K562 (cell line): Measurements from ENCODE around the gene DCAF5. TPM values are rescaled to one million over a fixed set of nuclear protein-coding genes. Genes with fewer than 3 reads are reported as not detected.

Experiments
- CBFA2T2 ChIP-seq: fragments of 450-650 bp; conservative IDR thresholded peaks from 2 replicates; pipeline ENCODE4 v1.6.1; 2017; ENCODE audit warnings: mild to moderate bottlenecking
- CHD1 ChIP-seq: fragments of 200-600 bp; sonication (generic); IDR thresholded peaks from one replicate; pipeline ENCODE4 v1.6.1; 2012; ENCODE audit warnings: mild to moderate bottlenecking, moderate library complexity, low read length, inconsistent platforms
- CTBP1 ChIP-seq: fragments of 450-650 bp; IDR thresholded peaks from 2 replicates; pipeline ENCODE4 v1.6.1; 2016; ENCODE audit warnings: borderline replicate concordance
- ELF4 ChIP-seq: fragments of 450-650 bp; formaldehyde crosslinking; IDR thresholded peaks from 2 replicates; pipeline ENCODE4 v1.4.0; 2022; ENCODE audit warnings: missing genetic modification characterization
- ESRRB ChIP-seq: fragments of 250-450 bp; sonication (Bioruptor Pico); IDR thresholded peaks from 2 replicates; pipeline ENCODE4 v1.5.0; 2020; ENCODE audit warnings: mild to moderate bottlenecking, moderate library complexity, borderline replicate concordance
- GTF2A2 ChIP-seq: IDR thresholded peaks from 2 replicates; pipeline ENCODE4 v1.6.1; 2016; ENCODE audit warnings: mild to moderate bottlenecking, missing genetic modification characterization, missing compliant biosample characterization
- HNRNPLL ChIP-seq: fragments of 200-400 bp; formaldehyde crosslinking; IDR thresholded peaks from 2 replicates; pipeline ENCODE4 v1.6.1; 2017; ENCODE audit warnings: low read length, low read depth, mild to moderate bottlenecking; ENCODE audit not compliant: poor library complexity, severe bottlenecking
- MEF2A ChIP-seq: IDR thresholded peaks from 2 replicates; pipeline ENCODE4 v1.6.1; 2011; ENCODE audit warnings: low read depth, mild to moderate bottlenecking, low read length, moderate library complexity; ENCODE audit not compliant: control insufficient read depth
- POLR2B ChIP-seq: fragments of 450-650 bp; IDR thresholded peaks from 2 replicates; pipeline ENCODE4 v1.6.1; 2018; ENCODE audit warnings: low read depth; ENCODE audit not compliant: partially characterized antibody
- SAFB ChIP-seq: fragments of 200-400 bp; formaldehyde crosslinking; IDR thresholded peaks from 2 replicates; pipeline ENCODE4 v1.6.1; 2017; ENCODE audit warnings: low read depth, low read length, borderline replicate concordance
- TAF1 ChIP-seq: IDR thresholded peaks from 2 replicates; pipeline ENCODE4 v1.6.1; 2011; ENCODE audit warnings: mild to moderate bottlenecking, low read length, moderate library complexity; ENCODE audit not compliant: insufficient read depth, control insufficient read depth, severe bottlenecking; ENCODE audit errors: extremely low read depth
- TAL1 ChIP-seq: fragments of 450-650 bp; IDR thresholded peaks from 2 replicates; pipeline ENCODE4 v1.6.1; 2016; ENCODE audit warnings: mild to moderate bottlenecking
- ZNF24 ChIP-seq: fragments of 450-650 bp; IDR thresholded peaks from 2 replicates; pipeline ENCODE4 v1.6.1; 2016
- ZNF551 ChIP-seq: fragments of 250-450 bp; sonication (Bioruptor Pico); IDR thresholded peaks from 2 replicates; pipeline ENCODE4 v1.5.0; 2021; ENCODE audit warnings: mild to moderate bottlenecking, moderate library complexity
- ZNF778 ChIP-seq: fragments of 450-650 bp; formaldehyde crosslinking; IDR thresholded peaks from 2 replicates; pipeline ENCODE4 v1.4.0; 2020; ENCODE audit warnings: mild to moderate bottlenecking, moderate library complexity
- polyA plus RNA-seq, 8 experiments: library from polyadenylated mRNA; depleted of rRNA in 4 of 8; stranded (reverse) in 5 of 8; unstranded in 3 of 8; fragments of >200 nt; fragmentation: Nextera tagmentation in 2 of 8; fragmentation: Illumina TruSeq in 1 of 8; extraction: Ambion mirVana in 2 of 8; extraction: Trizol in 1 of 8; gene quantifications; 2 replicates each; pipeline versions ENCODE4 v1.2.1 to v1.2.3, GENCODE V29; 2011 to 2014; ENCODE audit warnings: inconsistent platforms in 1 of 8, missing spikeins in 1 of 8
- total RNA-seq, 7 experiments: library from RNA; depleted of rRNA in 6 of 7; stranded (reverse); fragments of >200 nt in 6 of 7; fragmentation: Illumina TruSeq in 2 of 7; extraction: Trizol in 2 of 7; gene quantifications; 2 replicates each; pipeline versions ENCODE4 v1.2.1 to v1.2.3, GENCODE V29; 2011 to 2021; ENCODE audit warnings: low replicate concordance in 1 of 7
- TF ChIP-seq, protein P1 (sequence below): conservative IDR thresholded peaks from 2 replicates; pipeline ENCODE4 v1.6.1; 2011; ENCODE audit warnings: low read depth, mild to moderate bottlenecking, low read length; ENCODE audit not compliant: control insufficient read depth
- TF ChIP-seq, protein P2 (sequence below): fragments of 450-650 bp; IDR thresholded peaks from 2 replicates; pipeline ENCODE4 v1.7.0; 2016; ENCODE audit warnings: borderline replicate concordance
- TF ChIP-seq, protein P3 (sequence below): fragments of 200-800 bp; sonication (Bioruptor generic); IDR thresholded peaks from 2 replicates; pipeline ENCODE4 v1.6.1; 2017; ENCODE audit warnings: missing genetic modification characterization, missing compliant biosample characterization
- TF ChIP-seq, protein P4 (sequence below): fragments of 250-450 bp; sonication (Bioruptor Pico); IDR thresholded peaks from 2 replicates; pipeline ENCODE4 v1.4.0; 2020; ENCODE audit warnings: mild to moderate bottlenecking, moderate library complexity, borderline replicate concordance
- TF ChIP-seq, protein P5 (sequence below): sonication (generic); IDR thresholded peaks from 2 replicates; pipeline ENCODE4 v1.6.1; 2016

Gene DCAF5
- total and polyA plus RNA-seq, 9 of the 15 experiments (the other 6 are each of a cell fraction or from before 2014, with no cell fraction given), result 5.6 to 24.1 (median 12.7) TPM

DNA sequence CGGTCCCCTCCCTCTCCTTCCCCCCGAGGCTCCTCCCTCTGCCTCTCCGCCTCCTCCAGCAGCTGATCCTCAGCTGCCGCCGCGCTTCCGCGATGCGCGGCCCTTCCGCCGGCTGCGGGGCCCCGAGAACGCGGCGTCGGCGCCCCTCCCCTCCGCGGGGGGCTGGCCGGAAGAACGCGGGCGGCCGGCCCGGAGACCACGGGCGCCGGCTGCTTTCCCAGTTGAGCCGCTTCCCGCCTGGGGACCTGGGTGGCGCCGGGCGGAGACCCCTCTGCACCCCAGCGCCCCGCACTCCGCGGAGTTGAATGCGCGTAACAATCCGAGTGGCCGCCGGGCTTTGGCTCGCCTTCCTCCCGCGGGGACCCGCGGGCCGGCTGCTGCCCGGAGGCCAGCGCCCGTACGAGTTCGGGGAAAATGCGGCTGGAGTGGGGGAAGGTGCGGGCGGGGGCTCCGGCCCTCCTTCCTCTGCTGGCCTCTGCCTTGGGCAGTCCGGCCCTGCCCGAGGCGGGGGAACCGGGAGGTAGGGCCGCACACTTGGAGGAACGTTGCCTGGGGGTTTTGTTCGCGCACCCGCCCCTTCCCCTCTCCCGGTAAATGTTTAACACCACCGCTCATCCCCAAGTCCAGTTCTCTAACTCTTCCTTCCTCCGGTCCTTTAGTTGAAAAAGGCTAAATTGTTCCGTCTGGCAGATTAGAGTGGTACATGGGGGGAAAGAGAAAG, 393 bp upstream of the DCAF5 start (continued):
- TF ChIP-seq TAL1 (no peak), POLR2B (peak; percentile 20), ZNF551 (no peak), ZNF778 (no peak), HNRNPLL (peak; percentile 96), SAFB (no peak), CTBP1 (peak; percentile 84), CBFA2T2 (no peak), MEF2A (no peak), GTF2A2 (no peak), TAF1 (peak; percentile 75), ZNF24 (no peak), ELF4 (CRISPR knock-in tag) (no peak), CHD1 (no peak), ESRRB (no peak)
- TF ChIP-seq, protein P1, sequence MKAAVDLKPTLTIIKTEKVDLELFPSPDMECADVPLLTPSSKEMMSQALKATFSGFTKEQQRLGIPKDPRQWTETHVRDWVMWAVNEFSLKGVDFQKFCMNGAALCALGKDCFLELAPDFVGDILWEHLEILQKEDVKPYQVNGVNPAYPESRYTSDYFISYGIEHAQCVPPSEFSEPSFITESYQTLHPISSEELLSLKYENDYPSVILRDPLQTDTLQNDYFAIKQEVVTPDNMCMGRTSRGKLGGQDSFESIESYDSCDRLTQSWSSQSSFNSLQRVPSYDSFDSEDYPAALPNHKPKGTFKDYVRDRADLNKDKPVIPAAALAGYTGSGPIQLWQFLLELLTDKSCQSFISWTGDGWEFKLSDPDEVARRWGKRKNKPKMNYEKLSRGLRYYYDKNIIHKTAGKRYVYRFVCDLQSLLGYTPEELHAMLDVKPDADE, result peak; percentile 57; the same call in 1 of the 2 replicates
- TF ChIP-seq, protein P2, sequence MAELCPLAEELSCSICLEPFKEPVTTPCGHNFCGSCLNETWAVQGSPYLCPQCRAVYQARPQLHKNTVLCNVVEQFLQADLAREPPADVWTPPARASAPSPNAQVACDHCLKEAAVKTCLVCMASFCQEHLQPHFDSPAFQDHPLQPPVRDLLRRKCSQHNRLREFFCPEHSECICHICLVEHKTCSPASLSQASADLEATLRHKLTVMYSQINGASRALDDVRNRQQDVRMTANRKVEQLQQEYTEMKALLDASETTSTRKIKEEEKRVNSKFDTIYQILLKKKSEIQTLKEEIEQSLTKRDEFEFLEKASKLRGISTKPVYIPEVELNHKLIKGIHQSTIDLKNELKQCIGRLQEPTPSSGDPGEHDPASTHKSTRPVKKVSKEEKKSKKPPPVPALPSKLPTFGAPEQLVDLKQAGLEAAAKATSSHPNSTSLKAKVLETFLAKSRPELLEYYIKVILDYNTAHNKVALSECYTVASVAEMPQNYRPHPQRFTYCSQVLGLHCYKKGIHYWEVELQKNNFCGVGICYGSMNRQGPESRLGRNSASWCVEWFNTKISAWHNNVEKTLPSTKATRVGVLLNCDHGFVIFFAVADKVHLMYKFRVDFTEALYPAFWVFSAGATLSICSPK, result no peak
- TF ChIP-seq, protein P3, sequence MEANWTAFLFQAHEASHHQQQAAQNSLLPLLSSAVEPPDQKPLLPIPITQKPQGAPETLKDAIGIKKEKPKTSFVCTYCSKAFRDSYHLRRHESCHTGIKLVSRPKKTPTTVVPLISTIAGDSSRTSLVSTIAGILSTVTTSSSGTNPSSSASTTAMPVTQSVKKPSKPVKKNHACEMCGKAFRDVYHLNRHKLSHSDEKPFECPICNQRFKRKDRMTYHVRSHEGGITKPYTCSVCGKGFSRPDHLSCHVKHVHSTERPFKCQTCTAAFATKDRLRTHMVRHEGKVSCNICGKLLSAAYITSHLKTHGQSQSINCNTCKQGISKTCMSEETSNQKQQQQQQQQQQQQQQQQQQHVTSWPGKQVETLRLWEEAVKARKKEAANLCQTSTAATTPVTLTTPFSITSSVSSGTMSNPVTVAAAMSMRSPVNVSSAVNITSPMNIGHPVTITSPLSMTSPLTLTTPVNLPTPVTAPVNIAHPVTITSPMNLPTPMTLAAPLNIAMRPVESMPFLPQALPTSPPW (CRISPR knock-in tag), result peak; percentile 88
- TF ChIP-seq, protein P4, sequence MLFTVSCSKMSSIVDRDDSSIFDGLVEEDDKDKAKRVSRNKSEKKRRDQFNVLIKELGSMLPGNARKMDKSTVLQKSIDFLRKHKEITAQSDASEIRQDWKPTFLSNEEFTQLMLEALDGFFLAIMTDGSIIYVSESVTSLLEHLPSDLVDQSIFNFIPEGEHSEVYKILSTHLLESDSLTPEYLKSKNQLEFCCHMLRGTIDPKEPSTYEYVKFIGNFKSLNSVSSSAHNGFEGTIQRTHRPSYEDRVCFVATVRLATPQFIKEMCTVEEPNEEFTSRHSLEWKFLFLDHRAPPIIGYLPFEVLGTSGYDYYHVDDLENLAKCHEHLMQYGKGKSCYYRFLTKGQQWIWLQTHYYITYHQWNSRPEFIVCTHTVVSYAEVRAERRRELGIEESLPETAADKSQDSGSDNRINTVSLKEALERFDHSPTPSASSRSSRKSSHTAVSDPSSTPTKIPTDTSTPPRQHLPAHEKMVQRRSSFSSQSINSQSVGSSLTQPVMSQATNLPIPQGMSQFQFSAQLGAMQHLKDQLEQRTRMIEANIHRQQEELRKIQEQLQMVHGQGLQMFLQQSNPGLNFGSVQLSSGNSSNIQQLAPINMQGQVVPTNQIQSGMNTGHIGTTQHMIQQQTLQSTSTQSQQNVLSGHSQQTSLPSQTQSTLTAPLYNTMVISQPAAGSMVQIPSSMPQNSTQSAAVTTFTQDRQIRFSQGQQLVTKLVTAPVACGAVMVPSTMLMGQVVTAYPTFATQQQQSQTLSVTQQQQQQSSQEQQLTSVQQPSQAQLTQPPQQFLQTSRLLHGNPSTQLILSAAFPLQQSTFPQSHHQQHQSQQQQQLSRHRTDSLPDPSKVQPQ (CRISPR knock-in tag), result no peak
- TF ChIP-seq, protein P5, sequence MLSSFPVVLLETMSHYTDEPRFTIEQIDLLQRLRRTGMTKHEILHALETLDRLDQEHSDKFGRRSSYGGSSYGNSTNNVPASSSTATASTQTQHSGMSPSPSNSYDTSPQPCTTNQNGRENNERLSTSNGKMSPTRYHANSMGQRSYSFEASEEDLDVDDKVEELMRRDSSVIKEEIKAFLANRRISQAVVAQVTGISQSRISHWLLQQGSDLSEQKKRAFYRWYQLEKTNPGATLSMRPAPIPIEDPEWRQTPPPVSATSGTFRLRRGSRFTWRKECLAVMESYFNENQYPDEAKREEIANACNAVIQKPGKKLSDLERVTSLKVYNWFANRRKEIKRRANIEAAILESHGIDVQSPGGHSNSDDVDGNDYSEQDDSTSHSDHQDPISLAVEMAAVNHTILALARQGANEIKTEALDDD, result no peak
